ENCODE data around the gene OR5D18.
"Not testable (repeated sequence)": the region's sequence is repeated elsewhere in the genome, so short reads cannot be mapped to it uniquely, and the experiment has no call there.

OR5D18 gene

GRCh38 chr11:55847453-55847852 lies 28.0 kb downstream of the OR5D18 start:
- TF ChIP-seq TAF1 (IDR thresholded peaks at IDR 0.05; ENCODE audit: low read depth, low read length) (no peak), POU2F2 (IDR thresholded peaks at IDR 0.05; ENCODE audit: low read depth, low read length) (no peak), POLR2AphosphoS5 (IDR thresholded peaks at IDR 0.05; ENCODE audit: low read depth, low read length) (no peak), PAX5 (IDR thresholded peaks at IDR 0.05; ENCODE audit: insufficient read depth, low read length, severe bottlenecking) (no peak), POLR2A (IDR thresholded peaks at IDR 0.05; ENCODE audit: low read depth, low read length) (no peak), SPI1 (IDR thresholded peaks at IDR 0.05; ENCODE audit: low read depth, low read length) (no peak)
- DNase-seq (ENCODE audit: insufficient read length, low spot score) (no peak), FAIRE-seq (no peak)

- FAIRE-seq (no peak), DNase-seq (ENCODE audit: insufficient read length, low spot score) (no peak)
- TF ChIP-seq TAF1 (IDR thresholded peaks at IDR 0.05; ENCODE audit: low read depth, low read length) = no peak
- no peak for TF ChIP-seq POLR2AphosphoS5 (IDR thresholded peaks at IDR 0.05; ENCODE audit: low read depth, low read length)
- no peak for TF ChIP-seq POLR2A (IDR thresholded peaks at IDR 0.05; ENCODE audit: low read depth, low read length)
- TF ChIP-seq SPI1 (IDR thresholded peaks at IDR 0.05; ENCODE audit: low read depth, low read length) = no peak
- TF ChIP-seq POU2F2 (IDR thresholded peaks at IDR 0.05; ENCODE audit: low read depth, low read length) = no peak
- TF ChIP-seq PAX5 (IDR thresholded peaks at IDR 0.05; ENCODE audit: insufficient read depth, low read length, severe bottlenecking) = no peak
These were observed 29.6 kb downstream of the OR5D18 start for GRCh38 chr11:55849037-55849436.

- DNase-seq (ENCODE audit: insufficient read length, low spot score) = no peak
- no peak for TF ChIP-seq POU2F2 (IDR thresholded peaks at IDR 0.05; ENCODE audit: low read depth, low read length)
- TF ChIP-seq SPI1 (IDR thresholded peaks at IDR 0.05; ENCODE audit: low read depth, low read length) = no peak
- no peak for TF ChIP-seq POLR2AphosphoS5 (IDR thresholded peaks at IDR 0.05; ENCODE audit: low read depth, low read length)
- TF ChIP-seq PAX5 (IDR thresholded peaks at IDR 0.05; ENCODE audit: insufficient read depth, low read length, severe bottlenecking) = no peak
- TF ChIP-seq TAF1 (IDR thresholded peaks at IDR 0.05; ENCODE audit: low read depth, low read length) = no peak
- TF ChIP-seq POLR2A (IDR thresholded peaks at IDR 0.05; ENCODE audit: low read depth, low read length) = no peak
- FAIRE-seq = no peak
These were observed 32.7 kb downstream of the OR5D18 start for GRCh38 chr11:55852141-55852540.

- DNase-seq (ENCODE audit: insufficient read length, low spot score) (no peak), FAIRE-seq (no peak)
- no peak for TF ChIP-seq SPI1 (IDR thresholded peaks at IDR 0.05; ENCODE audit: low read depth, low read length)
These were observed 35.3 kb downstream of the OR5D18 start for GRCh38 chr11:55854704-55855103.

GRCh38 chr11:55867354-55867753 lies 47.9 kb downstream of the OR5D18 start:
- FAIRE-seq; DNase-seq (ENCODE audit: insufficient read length, low spot score): not testable (repeated sequence)

Data from GM12891 (cell line).